ENCODE data around the gene CELSR1.
A peak's percentile ranks its signal among the peaks of the same experiment; 100 is the strongest.
"Not testable (repeated sequence)": the region's sequence is repeated elsewhere in the genome, so short reads cannot be mapped to it uniquely, and the experiment has no call there.

Gene CELSR1

GRCh38 chr22:46533070-46533833, 4.2 kb downstream of the CELSR1 start:
- DNase-seq = no peak

DNA sequence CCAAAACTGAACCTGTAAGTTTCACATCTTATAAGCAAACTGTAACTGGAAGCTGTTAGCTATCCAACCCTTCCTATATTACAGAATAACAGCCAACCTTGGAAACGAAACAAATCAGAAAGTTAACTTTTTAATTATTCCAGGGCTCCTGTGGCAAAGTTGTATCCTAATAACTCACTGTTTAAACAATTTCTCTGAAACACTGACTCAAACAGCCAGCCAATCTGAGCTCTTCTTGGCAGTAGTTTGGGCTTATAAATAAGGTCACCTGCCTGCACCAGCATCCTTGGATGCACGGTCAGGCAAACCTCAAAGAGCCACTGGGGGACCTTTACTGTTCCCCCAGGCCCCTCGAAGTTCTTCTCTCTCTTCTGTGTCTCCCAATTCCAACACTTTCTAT, 5.0 kb downstream of the CELSR1 start:
- no peak for DNase-seq

GRCh38 chr22:46531581-46532175, 5.7 kb downstream of the CELSR1 start:
- no peak for DNase-seq

GRCh38 chr22:46528121-46528610, 9.3 kb downstream of the CELSR1 start:
- peak; percentile 12 for DNase-seq

GRCh38 chr22:46526244-46526839, 11.1 kb downstream of the CELSR1 start:
- DNase-seq = no peak

DNA sequence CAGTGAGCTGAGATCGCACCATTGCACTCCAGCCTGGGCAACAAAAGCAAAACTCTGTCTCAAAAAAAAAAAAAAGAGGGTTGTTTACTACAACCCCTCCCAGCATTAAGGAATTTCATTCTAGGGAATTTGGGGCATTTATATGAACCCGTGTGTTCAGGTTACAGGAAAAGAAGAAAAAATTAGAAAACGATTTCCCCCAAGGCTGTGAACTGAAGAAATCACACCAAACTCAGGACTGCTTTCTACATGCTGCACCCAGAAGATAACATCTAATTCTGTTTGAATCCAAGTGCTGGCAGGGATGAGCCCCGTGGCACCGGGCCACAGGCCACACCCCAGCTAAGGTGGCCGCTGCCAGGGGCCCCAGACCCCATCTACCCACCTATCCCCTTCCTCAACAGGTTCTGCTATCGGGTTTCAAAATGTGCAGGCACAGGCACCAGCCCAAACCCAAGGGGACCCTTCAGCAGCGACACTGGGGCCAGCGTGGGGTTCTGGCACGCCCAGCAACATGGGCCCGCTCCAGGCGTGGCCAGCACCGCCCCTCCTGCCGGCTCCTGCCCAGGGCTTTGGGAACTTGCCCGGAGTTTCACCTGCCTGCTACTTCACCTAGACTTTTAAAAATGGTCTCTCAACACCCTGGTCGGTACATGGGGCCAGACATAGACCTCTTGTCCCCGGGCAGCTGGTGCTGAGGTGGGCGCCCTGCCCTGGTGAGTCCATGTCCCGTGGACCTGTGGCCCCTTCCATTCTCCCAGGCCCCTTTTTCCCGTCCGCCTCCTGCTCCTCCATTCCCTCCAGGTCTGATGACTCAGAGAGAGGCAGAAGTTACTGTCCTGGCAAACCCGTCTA, 11.8 kb downstream of the CELSR1 start:
- no peak for DNase-seq

GRCh38 chr22:46524203-46524740, 13.1 kb downstream of the CELSR1 start:
- no peak for DNase-seq

GRCh38 chr22:46522797-46523196, 14.6 kb downstream of the CELSR1 start:
- no peak for DNase-seq

GRCh38 chr22:46521994-46522393, 15.4 kb downstream of the CELSR1 start:
- DNase-seq = no peak

GRCh38 chr22:46520880-46521279, 16.5 kb downstream of the CELSR1 start:
- DNase-seq = no peak

- no peak for DNase-seq
These were observed 18.0 kb downstream of the CELSR1 start for GRCh38 chr22:46519377-46519776.

DNA sequence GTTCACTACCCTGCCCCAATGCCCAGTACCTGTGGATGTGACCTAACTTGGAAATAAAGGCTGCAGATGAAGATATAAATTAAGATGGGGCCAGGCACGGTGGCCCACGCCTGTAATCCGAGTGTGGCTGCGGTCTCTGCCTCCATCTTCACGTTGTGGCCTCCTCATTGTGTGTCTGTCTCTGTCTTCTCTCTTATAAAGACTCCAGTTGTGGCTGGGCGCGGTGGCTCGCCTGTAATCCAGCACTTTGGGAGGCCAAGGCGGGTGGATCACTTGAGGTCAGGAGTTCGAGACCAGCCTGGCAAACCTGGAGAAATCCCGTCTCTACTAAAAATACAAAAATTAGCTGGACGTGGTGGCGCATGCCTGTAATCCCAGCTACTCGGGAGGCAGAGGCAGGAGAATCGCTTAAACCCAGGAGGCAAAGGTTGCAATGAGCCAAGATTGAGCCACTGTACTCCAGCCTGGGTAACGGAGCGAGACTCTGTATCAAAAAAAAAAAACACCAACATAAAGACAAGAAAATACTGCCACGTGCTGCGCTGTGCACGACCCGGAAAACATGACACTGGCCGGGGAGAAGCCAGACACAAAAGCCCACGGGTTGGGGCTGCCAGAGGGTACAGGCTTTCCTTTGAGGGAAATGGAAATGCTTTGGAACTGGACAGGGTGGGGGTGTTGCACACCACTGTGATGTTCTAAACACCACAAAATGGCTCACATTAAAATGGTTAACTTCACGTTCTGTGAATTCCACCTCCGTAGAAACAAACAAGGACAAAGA, 18.7 kb downstream of the CELSR1 start:
- no peak for DNase-seq

DNA sequence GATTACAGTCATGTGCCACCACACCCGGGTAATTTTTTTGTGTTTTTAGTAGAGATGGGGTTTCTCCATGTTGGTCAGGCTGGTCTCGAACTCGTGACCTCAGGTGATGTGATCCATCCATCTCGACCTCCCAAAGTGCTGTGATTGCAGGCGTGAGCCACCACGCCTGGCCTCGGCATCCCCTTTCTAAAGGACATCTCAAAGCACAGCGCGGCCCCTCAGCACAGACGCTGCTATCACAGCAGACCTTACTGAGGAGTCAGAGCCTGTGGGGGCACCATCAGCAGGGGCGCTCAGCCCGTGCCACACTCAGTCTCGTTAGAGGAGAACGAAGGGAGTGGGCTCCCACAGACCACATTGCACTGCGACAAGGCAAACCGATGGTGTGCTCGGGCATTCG, 19.4 kb downstream of the CELSR1 start:
- no peak for DNase-seq

DNA sequence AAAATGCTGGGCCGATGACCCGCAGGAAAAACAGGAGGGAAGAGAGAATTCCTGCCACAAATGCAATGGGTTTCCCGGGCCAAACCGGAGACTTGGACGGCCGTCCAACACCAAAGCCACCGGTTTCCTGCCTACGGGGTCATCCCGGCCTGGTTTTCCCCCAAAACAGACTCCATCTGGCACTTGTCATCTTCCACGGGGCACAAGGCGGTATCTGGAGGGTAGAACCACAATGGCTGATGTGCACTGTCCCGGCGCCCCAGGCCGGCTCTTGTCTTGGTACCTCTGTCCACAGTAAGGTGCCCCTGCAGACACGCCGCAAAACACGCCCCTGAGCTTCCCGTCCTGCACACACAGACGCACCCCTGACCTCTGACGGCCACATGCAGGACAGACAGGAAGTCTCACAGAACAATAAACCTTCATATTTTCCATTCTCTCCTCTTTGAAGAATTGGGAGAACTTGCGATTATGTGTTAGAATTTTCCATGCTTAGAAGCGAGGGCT, 20.1 kb downstream of the CELSR1 start:
- no peak for DNase-seq

GRCh38 chr22:46516638-46517037, 20.8 kb downstream of the CELSR1 start:
- no peak for DNase-seq

- DNase-seq = not testable (repeated sequence)
These were observed 21.3 kb downstream of the CELSR1 start for GRCh38 chr22:46516112-46516487.

- no peak for DNase-seq
These were observed 22.0 kb downstream of the CELSR1 start for GRCh38 chr22:46515208-46516111.

DNA sequence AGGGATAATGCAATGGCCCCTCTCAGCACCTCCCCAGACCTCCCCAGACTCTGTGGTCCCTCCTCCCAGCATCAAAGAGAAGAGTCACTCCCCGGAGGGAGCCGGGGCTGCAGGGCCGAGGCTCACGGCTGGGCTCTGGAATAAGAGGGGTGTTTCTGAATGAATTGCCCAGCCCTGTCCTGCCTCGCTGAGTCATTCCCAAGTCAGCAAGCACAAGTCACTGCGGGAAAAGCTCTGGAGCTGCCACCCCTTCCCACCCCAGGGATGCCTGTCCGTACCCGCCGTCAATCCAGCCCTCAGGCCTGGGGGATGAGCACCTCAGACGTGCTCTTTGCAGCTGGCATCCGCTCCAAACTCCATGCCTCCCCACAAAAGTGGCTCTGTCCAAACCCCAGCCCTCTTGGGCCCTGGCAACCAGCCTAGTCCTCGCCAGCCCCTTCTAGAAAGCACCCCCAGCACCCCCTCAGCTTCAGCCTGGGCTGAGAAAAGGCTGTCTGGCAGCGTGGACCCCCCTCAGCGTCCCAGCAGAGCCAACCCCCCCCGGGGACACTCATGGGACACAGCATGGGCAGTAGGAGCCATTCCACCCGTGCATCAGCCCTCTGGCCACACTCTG, 22.7 kb downstream of the CELSR1 start:
- no peak for DNase-seq

- no peak for DNase-seq
These were observed 23.4 kb downstream of the CELSR1 start for GRCh38 chr22:46513908-46514550.

GRCh38 chr22:46512683-46513082, 24.7 kb downstream of the CELSR1 start:
- no peak for DNase-seq

Measured in NCI-H345 (cell line).